NCI-H1694 (cell line): ENCODE results near the gene GLB1L2.
"Not testable (repeated sequence)": the region's sequence is repeated elsewhere in the genome, so short reads cannot be mapped to it uniquely, and the experiment has no call there.

ENCODE experiments used
- DNase-seq: peaks from one replicate; lab custom pipeline; 2025; lab: John Stamatoyannopoulos, UW

GLB1L2 gene

GRCh38 chr11:134322553-134322952, 9.2 kb upstream of the GLB1L2 start:
- no peak for DNase-seq

- no peak for DNase-seq
Observed at GRCh38 chr11:134328433-134328832, 3.4 kb upstream of the GLB1L2 start.

- no peak for DNase-seq
Observed at GRCh38 chr11:134330611-134331353, 1.0 kb upstream of the GLB1L2 start.

GRCh38 chr11:134332189-134332631, 422 bp downstream of the GLB1L2 start:
- DNase-seq: no peak

- no peak for DNase-seq
Observed at GRCh38 chr11:134332782-134333181, 994 bp downstream of the GLB1L2 start.

GRCh38 chr11:134333312-134333711, 1.5 kb downstream of the GLB1L2 start:
- no peak for DNase-seq

- DNase-seq: no peak
Observed at GRCh38 chr11:134333946-134334345, 2.2 kb downstream of the GLB1L2 start.

GRCh38 chr11:134334796-134335571, 3.2 kb downstream of the GLB1L2 start:
- no peak for DNase-seq

- DNase-seq: no peak
Observed at GRCh38 chr11:134337051-134337450, 5.3 kb downstream of the GLB1L2 start.

DNA sequence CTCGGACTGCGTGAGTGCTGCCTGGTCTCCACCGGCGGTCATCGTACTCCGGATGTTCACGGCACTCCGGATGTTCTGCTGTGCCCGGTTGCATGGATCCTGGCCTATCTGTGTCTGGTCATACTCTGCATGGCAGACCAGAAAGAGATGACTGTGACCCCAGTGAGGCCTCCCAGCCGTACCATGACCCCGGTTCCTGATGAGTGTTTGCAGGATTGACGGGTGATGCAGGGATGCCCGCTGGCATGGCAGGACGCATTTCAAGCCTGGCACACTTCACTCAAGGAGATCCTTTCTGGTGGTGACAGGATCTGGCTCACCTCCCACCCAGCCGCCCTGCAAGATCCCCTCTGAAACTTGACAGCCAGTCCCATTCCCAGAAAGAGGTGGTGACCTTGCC, 6.3 kb downstream of the GLB1L2 start:
- no peak for DNase-seq

GRCh38 chr11:134338654-134339053, 6.9 kb downstream of the GLB1L2 start:
- DNase-seq: no peak

- DNase-seq: no peak
Observed at GRCh38 chr11:134339756-134340155, 8.0 kb downstream of the GLB1L2 start.

- no peak for DNase-seq
Observed at GRCh38 chr11:134340354-134340964, 8.7 kb downstream of the GLB1L2 start.

DNA sequence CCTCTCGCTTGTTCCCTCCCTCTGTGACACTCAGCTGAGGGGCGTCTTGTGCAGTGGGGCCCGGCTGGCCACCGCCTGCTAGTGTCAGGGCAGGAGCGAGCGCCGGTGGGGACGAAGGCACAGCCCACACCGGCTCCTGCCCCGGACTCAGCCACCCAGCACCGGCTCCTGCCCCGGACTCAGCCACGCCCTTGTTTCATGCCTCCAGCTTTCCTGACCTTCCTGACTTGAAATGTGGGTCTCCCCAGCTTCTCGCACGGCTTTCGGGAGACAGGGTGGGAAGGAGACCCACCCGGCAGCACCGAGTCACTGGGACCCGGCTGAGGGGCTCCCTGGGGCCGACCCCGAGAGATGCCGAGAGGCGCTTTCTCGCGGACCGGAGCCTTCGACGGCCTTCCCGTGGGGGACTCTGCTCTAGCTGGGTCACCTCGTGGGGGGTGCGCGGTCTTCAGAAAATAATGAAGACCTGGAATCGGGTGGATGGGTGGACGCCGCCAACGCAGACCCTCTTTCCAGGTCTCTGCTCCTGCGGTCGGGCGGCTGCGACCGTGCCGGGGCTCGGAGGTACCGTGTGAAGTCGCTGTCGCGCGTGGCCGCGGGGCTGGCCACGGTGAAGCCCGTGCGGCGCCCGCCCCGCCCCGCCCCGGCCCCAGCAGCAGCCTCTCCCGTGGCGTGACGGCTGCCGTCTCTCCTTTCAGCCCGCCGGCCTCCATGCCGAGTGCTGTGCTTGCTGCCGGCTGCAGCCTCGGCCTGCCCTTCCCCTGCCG, 10.2 kb downstream of the GLB1L2 start:
- DNase-seq: no peak

- no peak for DNase-seq
Observed at GRCh38 chr11:134342572-134343340, 11.0 kb downstream of the GLB1L2 start.

GRCh38 chr11:134343646-134344045, 11.9 kb downstream of the GLB1L2 start:
- DNase-seq: no peak

DNA sequence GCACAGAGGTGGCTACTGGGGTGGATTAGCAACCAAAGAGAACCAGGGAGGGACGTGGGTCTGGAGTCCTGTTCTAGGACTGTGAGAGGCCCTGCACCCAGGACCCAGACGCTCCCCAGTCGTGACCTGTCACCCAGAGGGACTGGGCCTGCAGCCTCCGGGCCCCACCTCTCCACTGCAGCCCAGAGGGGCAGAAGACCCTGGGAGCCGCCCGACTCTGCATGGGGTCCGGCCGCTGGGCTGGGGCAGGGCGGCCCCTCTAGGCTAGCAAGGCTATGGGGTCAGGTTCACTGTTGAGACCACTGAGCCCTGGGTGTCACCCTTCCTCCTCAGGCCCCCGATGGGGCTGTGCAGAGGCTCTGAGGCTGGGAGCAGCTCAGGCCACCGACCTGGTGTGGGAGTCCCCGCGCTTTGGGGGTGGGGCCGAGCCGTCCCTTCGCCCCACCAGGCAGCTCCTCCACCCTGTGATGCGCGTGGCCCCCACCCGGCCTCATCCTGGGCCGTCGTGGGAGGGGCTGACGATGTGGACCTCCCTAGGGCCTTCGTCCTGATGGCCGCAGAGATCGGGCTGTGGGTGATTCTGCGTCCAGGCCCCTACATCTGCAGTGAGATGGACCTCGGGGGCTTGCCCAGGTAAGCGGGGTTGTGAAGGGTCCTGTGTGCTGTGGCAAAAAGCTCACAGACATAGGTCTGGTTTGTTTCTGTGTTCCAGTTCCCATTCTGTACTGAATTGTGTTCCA, 12.9 kb downstream of the GLB1L2 start:
- not testable (repeated sequence) for DNase-seq

GRCh38 chr11:134345237-134345550, 13.4 kb downstream of the GLB1L2 start:
- DNase-seq: no peak

GRCh38 chr11:134346101-134346975, 14.6 kb downstream of the GLB1L2 start:
- no peak for DNase-seq

DNA sequence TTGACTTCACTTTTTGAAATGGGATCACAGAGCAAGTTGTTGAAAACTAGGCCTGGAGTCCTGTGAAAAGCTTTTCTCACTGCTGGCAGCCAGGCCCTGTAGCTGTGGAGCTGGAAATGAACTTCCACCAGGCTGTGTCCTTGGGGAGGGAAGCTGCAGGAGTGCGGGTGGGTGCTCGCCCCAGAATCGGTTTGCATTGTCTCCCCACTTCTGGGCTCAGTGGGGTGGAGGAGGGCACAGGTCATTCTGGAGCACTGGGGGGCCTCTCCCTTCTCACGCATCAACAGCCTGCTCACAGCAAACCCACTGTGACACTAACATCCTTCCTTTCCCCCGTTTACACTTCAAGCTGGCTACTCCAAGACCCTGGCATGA, 15.2 kb downstream of the GLB1L2 start:
- DNase-seq: no peak
